Activated CD8-positive, alpha-beta T cell treated with anti-CD3 and anti-CD28 coated beads for 36 hours (primary cell): ENCODE measurements around the gene CDH6. TPM values are rescaled to one million over a fixed set of nuclear protein-coding genes. Genes with fewer than 3 reads are reported as not detected.

ENCODE experiments used
- ATAC-seq: fragments of 200-7000 bp; cut with Tn5 transposase; one replicate; pipeline ENCODE4 v1.10.0; 2021; ENCODE audit warnings: mild to moderate bottlenecking, moderate library complexity
- CTCF ChIA-PET: fragments of 350-600 bp; sonication (Branson Sonifier 250); formaldehyde crosslinking; loops from one replicate; lab custom pipeline; 2021; ENCODE audit warnings: antibody characterized with exemption; lab: Charles Lee
- POLR2A ChIA-PET: fragments of 350-600 bp; sonication (Branson Sonifier 250); formaldehyde crosslinking; loops from one replicate; lab custom pipeline; 2021; ENCODE audit warnings: antibody characterized with exemption; lab: Charles Lee
- DNase-seq: peaks from one replicate; pipeline ENCODE4 v3.0.0-alpha.2; 2020
- H3K27ac Mint-ChIP-seq: one replicate; pipeline ENCODE4 v1.8.0; 2021; ENCODE audit warnings: mild to moderate bottlenecking, mixed read lengths
- H3K27me3 Mint-ChIP-seq: one replicate; pipeline ENCODE4 v1.8.0; 2021; ENCODE audit warnings: mixed read lengths
- H3K36me3 Mint-ChIP-seq: one replicate; pipeline ENCODE4 v1.8.0; 2021; ENCODE audit warnings: low read depth, mixed read lengths
- H3K4me1 Mint-ChIP-seq: one replicate; pipeline ENCODE4 v1.8.0; 2021; ENCODE audit warnings: low read depth, mixed read lengths
- H3K4me3 Mint-ChIP-seq: one replicate; pipeline ENCODE4 v1.8.0; 2021; ENCODE audit warnings: mild to moderate bottlenecking, moderate library complexity, mixed read lengths
- H3K9me3 Mint-ChIP-seq: one replicate; pipeline ENCODE4 v1.8.0; 2021; ENCODE audit warnings: mixed read lengths
- CTCF ChIP-seq: fragments of 200-600 bp; IDR thresholded peaks from one replicate; pipeline ENCODE4 v1.8.0; 2022; ENCODE audit warnings: antibody characterized with exemption, mild to moderate bottlenecking
- intact Hi-C: fragments of 100-400 bp; cut with micrococcal nuclease; formaldehyde crosslinking; loops from one replicate; pipeline ENCODE4 v1.10.0; 2022
- total RNA-seq, 2 experiments: library from RNA; stranded (reverse); gene quantifications; one replicate each; pipeline ENCODE4 v1.2.3, GENCODE V29; 2021

The CDH6 gene
- total RNA-seq, 2 experiments from 2014 or later = not detected

- CTCF ChIA-PET = no interaction called here
- no peaks in the 10 kb centered on the region for H3K36me3 Mint-ChIP-seq
Measured at GRCh38 chr5:31235381-31235780, 41.9 kb downstream of the CDH6 start.

GRCh38 chr5:31236339-31236738, 42.9 kb downstream of the CDH6 start:
- ATAC-seq (no peak), DNase-seq (no peak)
- no peaks in the 10 kb centered on the region for H3K36me3 Mint-ChIP-seq
- ChIA-PET POLR2A (no interaction called here), CTCF (no interaction called here)
- H3K27ac Mint-ChIP-seq = no peak overlapping the region
- intact Hi-C loops = no loop called here
- no peaks in the 10 kb centered on the region for H3K9me3 Mint-ChIP-seq
- no peak overlapping the region for H3K4me3 Mint-ChIP-seq
- TF ChIP-seq CTCF = no peak
- H3K4me1 Mint-ChIP-seq = no peaks in the 10 kb centered on the region
- H3K27me3 Mint-ChIP-seq = peaks cover 1% of the 10 kb centered on the region

More at GRCh38 chr5:31235381-31235780, 41.9 kb downstream of the CDH6 start:
- DNase-seq (no peak), ATAC-seq (no peak)
- Mint-ChIP-seq H3K27ac (no peak overlapping the region), H3K27me3 (peaks cover 1% of the 10 kb centered on the region), H3K9me3 (no peaks in the 10 kb centered on the region), H3K4me1 (no peaks in the 10 kb centered on the region), H3K4me3 (no peak overlapping the region)
- no peak for TF ChIP-seq CTCF
- POLR2A ChIA-PET = no interaction called here
- intact Hi-C loops = no loop called here

GRCh38 chr5:31237174-31237573, 43.7 kb downstream of the CDH6 start:
- no peaks in the 10 kb centered on the region for H3K9me3 Mint-ChIP-seq
- no peaks in the 10 kb centered on the region for H3K4me1 Mint-ChIP-seq
- ATAC-seq (no peak), DNase-seq (no peak)
- no peak for TF ChIP-seq CTCF
- peaks cover 1% of the 10 kb centered on the region for H3K27me3 Mint-ChIP-seq
- no peak overlapping the region for H3K27ac Mint-ChIP-seq
- H3K4me3 Mint-ChIP-seq = no peak overlapping the region
- no peaks in the 10 kb centered on the region for H3K36me3 Mint-ChIP-seq
- intact Hi-C loops = no loop called here
- ChIA-PET CTCF (no interaction called here), POLR2A (no interaction called here)

- intact Hi-C loops = no loop called here
- no peak for TF ChIP-seq CTCF
- no peak for ATAC-seq
- Mint-ChIP-seq H3K36me3 (no peaks in the 10 kb centered on the region), H3K4me3 (no peak overlapping the region), H3K27ac (no peak overlapping the region), H3K4me1 (no peaks in the 10 kb centered on the region), H3K27me3 (no peaks in the 10 kb centered on the region), H3K9me3 (no peaks in the 10 kb centered on the region)
- no peak for DNase-seq
- ChIA-PET CTCF (interaction anchor here (1.5 kb wide), 1 partner anchor 32 kb away, joined by 3 read pairs; no protein-coding TSS in a partner anchor), POLR2A (no interaction called here)
Measured at GRCh38 chr5:31238497-31238896, 45.0 kb downstream of the CDH6 start.

GRCh38 chr5:31244921-31245320, 51.4 kb downstream of the CDH6 start:
- no peak overlapping the region for H3K4me3 Mint-ChIP-seq
- no peaks in the 10 kb centered on the region for H3K27me3 Mint-ChIP-seq
- no peak overlapping the region for H3K27ac Mint-ChIP-seq
- H3K36me3 Mint-ChIP-seq = no peaks in the 10 kb centered on the region
- CTCF ChIA-PET = no interaction called here
- POLR2A ChIA-PET = no interaction called here
- no peaks in the 10 kb centered on the region for H3K4me1 Mint-ChIP-seq
- no peak for DNase-seq
- no peaks in the 10 kb centered on the region for H3K9me3 Mint-ChIP-seq
- no peak for ATAC-seq
- intact Hi-C loops = no loop called here
- TF ChIP-seq CTCF = no peak
